ENCODE results near the gene ALX1. TPM values are rescaled to one million over a fixed set of nuclear protein-coding genes. Genes with fewer than 3 reads are reported as not detected.
A peak's percentile ranks its signal among the peaks of the same experiment; 100 is the strongest.

ALX1 gene
- 26.5 TPM for polyA plus RNA-seq (ENCODE audit: insufficient read length)
- long read RNA-seq, donor 1, transcript ALX1-201 (4 exons, 1,445 nt): major isoform, 13 of 13 reads
- long read RNA-seq, donor 1, partial matches to known transcripts: 0 of 13 reads
- long read RNA-seq, donor 1, other reads (novel, unspliced or antisense): 0 of 13 reads
- long read RNA-seq, donor 2, transcript ALX1-201 (4 exons, 1,445 nt): major isoform, 10 of 10 reads
- long read RNA-seq, donor 2, partial matches to known transcripts: 0 of 10 reads
- long read RNA-seq, donor 2, other reads (novel, unspliced or antisense): 0 of 10 reads
- long read RNA-seq, donor 3, transcript ALX1-201 (4 exons, 1,445 nt): major isoform, 8 of 8 reads
- long read RNA-seq, donor 3, partial matches to known transcripts: 0 of 8 reads
- long read RNA-seq, donor 3, other reads (novel, unspliced or antisense): 0 of 8 reads
- long read RNA-seq, donor 4, partial matches to known transcripts: 0 of 1 reads
- long read RNA-seq, donor 4, other reads (novel, unspliced or antisense): 0 of 1 reads
- long read RNA-seq, donor 5, transcript ALX1-201 (4 exons, 1,445 nt): major isoform, 31 of 31 reads
- long read RNA-seq, donor 5, partial matches to known transcripts: 0 of 31 reads
- long read RNA-seq, donor 5, other reads (novel, unspliced or antisense): 0 of 31 reads
- long read RNA-seq, donor 6, transcript ALX1-201 (4 exons, 1,445 nt): major isoform, 11 of 11 reads
- long read RNA-seq, donor 6, partial matches to known transcripts: 0 of 11 reads
- long read RNA-seq, donor 6, other reads (novel, unspliced or antisense): 0 of 11 reads
- long read RNA-seq, donor 7, transcript ALX1-201 (4 exons, 1,445 nt): major isoform, 14 of 25 reads
- long read RNA-seq, donor 7, partial matches to known transcripts: 11 of 25 reads
- long read RNA-seq, donor 7, other reads (novel, unspliced or antisense): 0 of 25 reads
- long read RNA-seq, donor 8, partial matches to known transcripts: 0 of 3 reads
- long read RNA-seq, donor 8, other reads (novel, unspliced or antisense): 0 of 3 reads

DNA sequence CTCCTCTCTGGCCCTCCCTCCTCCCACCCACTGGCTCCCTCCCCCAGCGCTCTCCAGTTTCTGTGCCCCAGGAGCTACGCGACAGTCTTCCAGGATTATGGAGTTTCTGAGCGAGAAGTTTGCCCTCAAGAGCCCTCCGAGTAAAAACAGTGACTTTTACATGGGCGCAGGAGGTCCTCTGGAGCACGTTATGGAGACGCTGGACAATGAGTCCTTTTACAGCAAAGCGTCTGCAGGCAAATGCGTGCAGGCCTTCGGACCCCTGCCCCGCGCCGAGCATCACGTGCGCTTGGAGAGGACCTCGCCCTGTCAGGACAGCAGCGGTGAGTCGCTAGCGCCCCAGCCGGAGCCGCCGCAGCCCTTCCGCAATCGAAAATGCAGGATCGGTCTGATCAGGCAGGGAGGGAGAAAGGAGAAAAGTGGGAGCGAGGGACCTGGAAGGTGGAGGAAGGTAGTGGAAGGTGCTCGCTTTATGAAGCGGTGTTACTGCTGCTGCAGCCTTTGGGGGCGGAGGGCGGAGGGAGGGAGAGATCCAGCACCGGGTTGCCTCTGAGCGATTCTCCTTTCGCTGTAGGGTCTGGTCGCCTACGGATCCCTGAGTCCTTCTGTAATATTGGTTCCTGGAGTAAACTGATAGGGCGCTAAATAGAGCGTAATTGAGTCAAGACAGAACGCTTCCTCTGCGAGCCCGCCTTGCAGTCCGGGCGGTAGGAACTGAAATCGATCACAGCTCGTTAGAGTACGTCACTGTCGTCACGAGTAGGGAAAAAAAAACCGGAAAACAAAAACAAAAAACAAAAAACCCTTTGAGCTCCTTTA is at the start of gene ALX1:
ALX1 (plus strand) TSS at position 56 of the 819 bp plus-strand sequence; CDS start at position 98, 42 bp downstream.
- peak; percentile 69 for DNase-seq

DNA sequence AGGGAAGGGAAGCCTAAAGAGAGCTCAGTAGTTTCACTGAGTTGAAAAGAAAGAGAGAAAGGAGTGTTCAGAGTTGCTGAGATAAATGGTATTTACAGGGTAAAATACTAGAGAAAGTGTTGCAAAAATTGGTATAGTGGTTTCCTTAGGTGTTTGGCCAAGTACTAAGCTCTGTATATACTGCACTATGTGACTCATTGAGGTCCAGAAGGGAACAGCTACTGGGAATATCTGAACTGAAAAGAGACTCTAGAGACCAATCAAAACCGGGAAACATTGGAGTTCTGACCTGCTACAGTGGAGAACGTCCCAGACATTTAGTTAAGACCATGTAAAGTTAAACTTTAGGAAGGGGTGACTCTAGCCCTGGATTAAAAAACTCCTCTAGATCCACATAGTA is 42.7 kb upstream of the ALX1 start:
- no peak for DNase-seq

DNA sequence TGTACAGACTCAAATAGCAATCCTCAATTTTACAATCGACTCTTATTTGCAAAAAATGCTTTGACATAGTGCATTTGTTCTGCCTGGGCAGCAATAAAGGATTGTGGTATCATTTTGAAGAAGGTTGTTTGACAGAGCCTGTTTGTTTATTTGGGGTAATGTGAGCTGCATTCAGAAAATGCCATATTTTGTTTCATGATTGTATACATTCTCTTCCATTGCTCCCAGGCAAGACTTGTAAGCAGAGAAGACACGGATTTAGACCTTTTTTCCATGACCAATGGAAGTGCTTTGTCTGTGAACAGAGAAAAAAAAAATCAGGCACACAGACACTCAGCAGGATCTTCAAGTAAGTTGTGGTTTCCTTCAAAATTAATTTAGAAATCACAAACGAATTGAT is 35.5 kb upstream of the ALX1 start:
- no peak for DNase-seq

DNA sequence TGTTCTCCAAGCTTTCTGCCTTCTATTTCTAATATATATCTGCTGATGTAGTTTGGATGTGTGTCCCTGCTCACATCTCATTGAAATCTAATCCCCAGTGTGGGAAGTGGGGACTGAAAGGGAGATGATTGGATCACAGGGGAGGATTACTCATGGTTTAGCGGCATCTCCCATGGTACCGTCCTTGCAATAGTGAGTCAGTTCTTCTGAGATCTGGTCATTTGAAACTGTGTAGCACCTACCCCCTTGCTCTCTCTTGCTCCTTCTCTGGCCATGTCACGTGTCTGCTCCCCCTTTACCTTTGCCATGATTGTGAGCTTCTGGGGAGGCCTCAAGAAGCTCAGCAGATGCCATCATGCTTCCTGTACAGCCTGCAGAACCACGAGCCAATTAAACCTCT is 26.2 kb upstream of the ALX1 start:
- DNase-seq: no peak

DNA sequence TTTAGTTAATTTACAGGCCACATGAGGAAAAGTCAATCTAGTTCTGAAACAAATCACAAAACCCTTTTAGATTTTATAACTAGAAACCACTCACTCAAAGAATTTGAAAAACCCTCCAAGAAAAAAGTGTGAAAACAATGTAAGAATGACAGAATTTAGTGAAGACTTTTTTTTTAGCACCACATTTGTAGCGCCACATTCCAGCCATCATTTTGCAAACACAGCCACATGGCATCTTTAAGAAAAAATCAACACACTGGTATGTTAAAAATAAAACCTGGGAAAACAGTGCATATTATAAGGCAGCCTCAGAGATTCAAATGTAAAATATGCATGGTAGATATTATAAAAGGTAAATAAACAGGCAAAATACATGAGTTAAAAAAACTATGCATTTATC is 22.3 kb upstream of the ALX1 start:
- DNase-seq: no peak

DNA sequence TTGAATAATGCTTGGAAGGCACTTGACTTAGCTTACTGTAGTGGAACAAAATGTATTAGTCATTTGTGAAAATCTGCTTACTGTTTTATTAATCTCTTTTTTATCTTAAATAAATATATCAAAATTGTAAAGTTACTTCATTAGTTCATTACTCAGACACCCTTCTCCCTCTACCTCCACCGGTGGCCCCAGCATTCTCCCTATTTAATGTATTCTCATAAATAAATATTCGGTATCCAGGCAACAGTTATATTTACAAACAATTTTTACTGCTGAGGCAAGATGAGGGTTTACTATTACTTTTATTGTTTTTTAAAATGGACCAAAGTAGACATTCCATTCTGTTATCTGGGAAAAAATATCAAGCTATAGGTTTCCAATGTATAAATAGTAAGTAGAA is 19.6 kb upstream of the ALX1 start:
- DNase-seq: no peak

DNA sequence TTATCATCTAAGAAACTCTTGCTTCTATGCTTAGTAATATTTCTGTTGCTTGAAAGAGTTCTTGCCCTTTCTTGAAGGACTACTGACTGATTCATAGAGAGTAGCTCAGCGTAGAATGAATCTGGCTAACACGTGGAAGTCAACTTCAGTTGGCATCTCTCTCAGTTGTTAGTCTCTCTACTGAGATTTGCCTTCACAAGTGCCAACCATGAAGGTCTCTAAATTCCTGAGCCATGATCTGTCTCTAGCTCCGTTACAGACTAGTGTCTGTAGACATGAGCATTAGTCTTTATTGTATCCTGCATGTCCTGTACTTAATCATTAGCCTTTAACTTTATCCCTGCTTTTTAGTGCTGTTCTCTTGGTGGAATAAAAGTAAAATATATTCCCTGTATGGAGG is 19.1 kb upstream of the ALX1 start:
- no peak for DNase-seq

DNA sequence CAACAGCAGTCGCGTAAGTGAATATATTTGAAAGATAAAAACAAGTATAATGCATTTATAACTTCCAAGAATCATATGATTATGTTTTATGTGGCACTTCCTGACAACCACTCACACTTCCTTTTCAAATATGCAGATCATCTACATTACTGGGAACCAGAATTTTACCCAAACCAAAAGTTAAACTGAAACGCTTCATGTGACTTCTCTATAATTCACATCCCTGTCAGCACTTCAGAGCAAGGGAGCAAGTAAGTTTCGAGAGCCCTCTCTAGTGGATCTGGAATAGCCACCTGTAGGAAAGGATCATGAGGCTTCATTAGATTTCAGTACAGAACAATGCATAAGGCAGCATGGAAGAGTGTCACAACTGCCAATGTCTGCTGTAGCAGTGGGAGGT is 13.7 kb upstream of the ALX1 start:
- DNase-seq: no peak

DNA sequence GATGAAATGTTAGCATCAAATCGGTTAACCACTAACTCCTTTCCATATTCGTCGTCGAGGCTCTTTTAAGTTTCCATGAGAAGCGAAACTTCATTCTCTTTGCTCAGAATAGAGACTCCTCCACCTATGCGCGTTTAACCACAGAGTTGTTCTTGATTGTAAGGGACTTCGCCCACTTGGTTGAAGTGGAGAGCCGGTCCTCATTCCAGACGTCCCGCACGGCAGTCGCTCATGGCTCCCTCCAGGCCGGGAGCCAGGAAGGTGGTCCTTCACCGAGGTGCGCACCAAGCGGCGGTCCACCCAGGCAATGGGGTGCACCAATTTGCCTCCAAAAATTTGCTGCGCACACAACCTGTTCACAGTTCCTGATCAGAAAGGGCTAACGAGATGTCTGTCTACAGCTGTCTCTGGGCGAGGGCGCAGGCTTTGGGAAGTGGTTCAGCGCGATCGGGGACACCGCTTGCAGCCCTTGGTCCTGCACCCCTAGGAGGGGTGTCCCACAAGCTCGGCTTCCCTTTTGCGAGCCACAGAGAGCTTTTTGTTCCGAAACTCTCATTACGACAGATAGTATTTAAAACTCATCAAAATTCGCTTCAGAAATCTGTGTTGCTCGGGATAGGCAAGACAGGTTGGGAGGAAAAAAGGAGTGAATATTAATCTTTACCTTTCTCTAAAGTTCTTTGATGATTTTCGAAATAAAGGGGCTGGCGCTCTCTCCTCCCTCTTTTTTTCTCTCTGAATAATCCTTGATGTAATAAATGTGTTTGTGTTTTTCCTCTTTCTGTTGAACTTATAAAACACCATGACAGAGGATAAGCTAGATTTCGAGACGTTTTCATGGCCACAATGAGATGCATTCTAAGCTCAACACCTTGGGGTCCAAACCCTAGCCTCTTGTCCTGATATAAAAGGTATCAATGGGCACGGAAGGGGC is 6.4 kb upstream of the ALX1 start:
- DNase-seq: no peak

DNA sequence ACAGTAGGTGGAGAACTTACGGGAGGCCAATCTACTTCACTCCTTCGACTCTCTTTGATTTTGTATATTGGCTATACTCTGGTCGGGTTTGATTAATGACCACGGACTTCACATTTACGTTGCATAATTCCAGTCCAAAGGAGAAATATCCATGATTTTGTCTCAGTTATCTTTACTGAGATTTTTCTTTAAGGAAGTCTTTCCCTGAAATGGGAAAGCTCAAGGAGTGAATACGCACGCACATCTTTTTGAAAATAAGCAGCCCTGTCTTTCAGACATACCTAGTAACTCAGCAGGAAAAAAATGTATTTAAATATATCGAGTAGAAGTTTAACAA is 5.7 kb upstream of the ALX1 start:
- DNase-seq: no peak

DNA sequence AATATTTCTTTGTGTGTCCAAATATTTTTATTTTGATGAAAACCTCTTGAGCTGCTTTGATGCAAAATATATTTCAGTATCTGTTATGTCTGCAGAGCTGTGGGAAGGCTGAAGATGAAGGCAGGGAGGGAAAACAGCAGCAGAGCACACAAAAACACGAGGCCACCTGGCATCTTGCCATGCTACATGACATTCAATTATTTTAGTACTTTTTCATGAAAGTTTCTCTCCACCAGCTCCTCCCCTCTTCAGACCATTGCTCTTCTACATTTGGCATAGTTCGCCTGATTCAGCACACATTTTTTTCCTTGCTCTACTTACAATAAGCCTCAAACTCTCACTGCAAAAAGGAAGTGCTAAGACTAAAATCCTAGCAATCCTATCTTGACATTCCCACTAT is 4.6 kb upstream of the ALX1 start:
- DNase-seq: no peak

DNA sequence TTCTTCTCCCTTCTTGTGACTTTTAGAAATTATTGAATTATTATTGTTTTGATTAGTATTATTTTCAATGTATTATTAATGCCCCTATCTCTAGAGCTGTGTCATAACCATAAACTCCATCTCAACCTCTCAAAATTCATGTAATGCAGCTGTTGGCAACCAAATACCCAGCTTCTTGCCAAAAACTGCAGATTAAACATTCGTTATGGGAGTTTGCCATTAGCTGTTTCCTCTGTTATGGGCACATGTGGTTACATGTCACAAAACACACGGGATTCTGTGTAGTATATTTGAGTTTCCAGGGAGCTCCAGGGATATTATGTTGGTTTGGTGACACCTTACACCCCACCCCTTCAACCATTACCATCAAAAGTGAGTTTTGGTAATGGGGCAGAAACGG is 2.8 kb upstream of the ALX1 start:
- no peak for DNase-seq

DNA sequence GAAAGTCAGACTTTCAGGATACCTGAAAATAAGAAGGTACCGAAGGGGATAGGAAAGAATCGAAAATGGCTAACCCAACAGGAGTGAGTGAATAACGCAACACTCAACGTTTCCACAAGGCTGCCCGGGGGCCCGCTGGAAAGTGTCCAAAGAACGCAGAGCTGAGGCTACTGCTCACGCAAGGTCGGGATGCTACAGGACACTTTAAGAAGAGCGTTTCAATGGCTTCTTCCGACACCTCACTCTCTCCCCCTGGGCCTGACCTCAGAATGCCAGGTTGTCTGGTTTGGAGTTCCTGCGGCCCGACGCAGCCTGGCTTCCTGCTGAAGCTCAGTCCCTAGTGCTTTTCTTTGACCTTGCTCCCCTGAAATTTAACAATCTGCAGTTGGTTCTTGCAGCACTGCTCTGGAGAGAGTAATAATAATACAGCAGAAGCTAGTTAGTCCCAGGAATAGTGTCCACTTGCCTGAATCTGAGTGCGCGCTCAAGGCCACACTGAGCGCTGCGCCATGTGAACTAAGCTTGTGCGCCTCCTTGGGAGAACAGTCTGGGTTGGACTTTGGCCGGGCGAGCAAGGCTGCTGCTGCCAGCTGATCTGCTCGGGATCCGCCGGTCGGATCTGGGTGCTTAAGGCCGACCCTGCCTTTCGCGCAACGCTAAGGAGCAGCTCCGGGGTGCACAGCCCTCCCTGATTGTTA is 2.0 kb upstream of the ALX1 start:
- no peak for DNase-seq

DNA sequence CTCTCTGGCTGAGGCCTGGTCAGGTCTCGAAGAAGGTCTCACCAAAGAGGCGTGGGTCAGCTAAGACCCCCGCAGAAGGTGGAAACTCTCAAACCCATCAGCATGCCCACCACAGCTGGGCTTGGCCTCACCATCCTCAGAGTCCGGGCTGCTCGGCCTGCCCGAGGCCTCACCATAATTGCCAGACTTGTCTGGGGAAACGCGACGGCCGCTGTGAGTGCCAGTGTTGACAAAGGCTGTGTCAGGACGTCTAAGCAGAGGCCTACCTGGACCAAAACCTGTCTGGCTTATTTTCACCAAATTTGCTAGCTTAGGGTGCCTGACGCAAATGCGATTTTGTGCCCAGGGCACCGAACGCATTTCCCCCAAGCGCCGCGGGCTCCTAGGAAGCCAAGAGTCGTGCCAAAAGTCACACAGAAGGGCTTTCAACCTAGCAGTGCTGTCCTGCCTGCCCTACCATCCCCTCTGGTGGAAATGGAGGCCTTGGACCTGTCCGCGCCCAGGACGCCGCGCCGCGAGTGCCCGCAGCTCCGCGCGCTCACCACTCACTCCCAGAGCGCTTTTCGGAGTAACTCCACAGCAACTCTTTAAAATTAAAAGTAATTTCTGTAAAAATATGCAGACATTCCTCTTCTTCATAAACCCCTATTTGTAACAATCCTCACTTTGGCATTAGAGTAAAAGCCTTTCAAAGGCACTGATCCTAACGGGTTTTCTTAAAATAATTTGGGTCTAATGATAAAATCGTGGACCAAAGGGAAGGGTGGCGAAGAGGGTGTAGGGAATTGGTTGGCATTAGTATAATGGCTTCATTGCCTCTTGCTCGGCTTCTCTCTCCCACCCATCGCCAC is 1.2 kb upstream of the ALX1 start:
- DNase-seq: no peak

DNA sequence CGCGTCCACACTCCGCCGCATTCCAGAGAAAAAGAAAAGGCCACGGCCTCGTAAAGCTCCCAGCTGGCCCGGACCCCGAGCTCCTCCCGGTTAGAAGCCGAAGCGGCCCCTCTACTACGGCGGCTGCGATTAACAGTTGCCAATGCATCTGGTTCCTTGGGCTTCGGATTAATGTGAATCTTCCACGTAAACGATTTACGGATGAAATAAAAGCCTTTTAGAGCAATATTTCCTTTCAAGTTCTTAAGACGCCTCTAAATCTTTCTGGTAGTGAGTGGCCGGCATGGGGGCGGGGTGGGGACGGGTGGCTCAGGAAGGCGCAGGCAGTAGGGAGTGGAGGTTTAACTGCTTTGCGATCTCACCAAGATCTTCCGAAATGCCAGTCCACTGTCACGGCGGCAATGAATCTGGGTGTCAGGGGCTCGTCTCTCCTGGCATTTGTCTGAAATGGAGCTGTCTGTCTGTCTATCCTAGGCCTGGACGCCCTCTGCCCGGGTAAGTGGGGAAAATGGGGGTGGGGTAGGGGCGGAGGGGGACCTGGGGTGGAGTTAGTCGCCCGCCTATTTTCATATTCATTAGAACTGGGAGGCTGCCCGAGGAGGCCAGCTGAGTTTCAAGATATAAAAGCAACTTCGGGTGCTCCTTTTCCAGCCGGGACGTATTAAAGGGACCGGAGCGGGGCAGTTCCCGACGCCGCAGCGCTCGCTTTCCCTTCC is 413 bp upstream of the ALX1 start:
- DNase-seq: no peak

DNA sequence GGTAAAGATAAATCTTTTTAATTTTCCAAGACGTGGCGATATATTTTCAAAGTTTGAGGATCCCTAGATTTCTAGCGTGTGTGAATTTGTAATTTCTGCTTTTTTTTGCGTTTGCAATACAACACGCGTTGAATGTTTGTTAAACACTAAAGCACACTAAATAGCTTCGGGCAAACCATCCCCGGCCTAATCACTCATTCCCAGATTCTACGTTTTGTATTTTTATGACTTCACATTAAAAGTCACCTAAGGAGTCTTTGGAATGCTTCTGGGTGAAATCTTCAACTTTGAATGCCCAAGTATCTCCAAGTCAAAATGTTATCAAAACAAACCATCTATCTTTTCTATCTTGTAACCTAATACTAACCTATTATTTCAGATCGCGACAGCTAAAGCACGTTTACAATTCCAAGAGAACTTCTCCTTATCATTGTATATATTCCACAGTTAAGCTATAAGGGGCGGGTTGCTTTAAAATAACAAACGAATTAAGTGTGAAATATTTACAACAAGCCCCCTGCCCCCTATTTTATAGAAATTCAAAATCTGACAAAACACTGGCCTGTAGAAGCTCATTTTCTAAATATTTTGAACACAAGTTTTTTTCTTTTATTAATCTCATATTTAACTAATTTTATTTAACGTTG is 1.1 kb downstream of the ALX1 start:
- DNase-seq: no peak

DNA sequence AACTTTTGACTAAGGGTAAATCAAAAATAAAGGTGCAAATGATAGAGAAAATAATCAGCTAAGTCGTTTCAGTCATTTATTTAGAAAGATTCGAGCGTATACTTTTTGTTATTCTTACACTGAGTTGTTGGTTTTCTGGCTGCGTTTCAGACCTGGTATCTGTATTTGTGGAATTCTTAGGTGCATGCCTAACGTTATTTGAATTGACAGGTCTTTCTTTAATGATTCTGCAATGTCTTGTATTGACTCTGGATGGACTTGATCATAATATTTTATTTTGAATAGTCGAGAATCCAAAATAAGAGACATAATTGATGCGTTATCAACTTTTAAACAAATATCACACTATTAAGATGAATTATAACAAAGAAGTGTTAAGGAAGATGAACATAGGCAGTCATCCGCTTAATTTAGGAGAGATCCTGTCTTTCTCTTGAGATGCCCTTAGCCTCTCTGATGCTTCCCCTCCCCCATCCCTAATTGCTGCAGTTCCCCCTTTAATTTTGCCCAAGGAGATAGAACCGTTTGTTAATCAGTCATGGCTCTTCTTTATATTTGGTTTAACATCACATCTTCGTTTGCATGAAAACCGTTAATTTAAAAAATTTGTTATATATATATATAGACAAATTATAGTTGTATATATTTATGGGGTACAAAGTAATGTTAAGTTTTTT is 1.8 kb downstream of the ALX1 start:
- DNase-seq: no peak

DNA sequence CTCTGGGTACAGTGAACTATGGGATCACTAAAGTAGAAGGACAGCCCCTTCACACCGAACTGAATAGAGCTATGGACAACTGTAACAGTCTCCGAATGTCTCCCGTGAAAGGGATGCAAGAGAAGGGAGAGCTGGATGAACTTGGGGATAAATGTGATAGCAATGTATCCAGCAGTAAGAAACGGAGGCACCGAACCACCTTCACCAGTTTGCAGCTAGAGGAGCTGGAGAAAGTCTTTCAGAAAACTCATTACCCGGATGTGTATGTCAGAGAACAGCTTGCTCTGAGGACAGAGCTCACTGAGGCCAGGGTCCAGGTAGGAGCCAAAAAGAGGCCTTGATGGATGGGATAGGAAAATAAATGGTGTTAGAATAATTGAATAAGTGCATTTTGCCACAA is 3.5 kb downstream of the ALX1 start:
- no peak for DNase-seq
